K562 (cell line): ENCODE measurements around the gene IFI30. TPM values are rescaled to one million over a fixed set of nuclear protein-coding genes. Genes with fewer than 3 reads are reported as not detected.

Experiments used
- E2F8 ChIP-seq: fragments of 450-650 bp; IDR thresholded peaks from 2 replicates; pipeline ENCODE4 v1.7.1; 2018; ENCODE audit warnings: mild to moderate bottlenecking, low read depth; ENCODE audit not compliant: partially characterized antibody
- ETV6 ChIP-seq, 3 experiments: fragments of 150-350 bp in 1 of 3; sonication (generic) in 1 of 3; formaldehyde crosslinking in 1 of 3; IDR thresholded peaks; 2 replicates each; pipeline versions ENCODE4 v1.6.1 to v1.8.0; 2014 to 2022; ENCODE audit warnings: borderline replicate concordance in 2 of 3, low read depth in 2 of 3, antibody characterized with exemption in 1 of 3, low read length in 1 of 3, mild to moderate bottlenecking in 1 of 3, missing genetic modification reagents in 1 of 3
- FOXA1 ChIP-seq: fragments of 450-650 bp; IDR thresholded peaks from 2 replicates; pipeline ENCODE4 v1.6.1; 2016; ENCODE audit warnings: mild to moderate bottlenecking, borderline replicate concordance
- MAX ChIP-seq: sonication (generic); formaldehyde crosslinking; IDR thresholded peaks from 2 replicates; pipeline ENCODE4 v1.9.0; 2022; ENCODE audit warnings: mild to moderate bottlenecking, missing genetic modification reagents
- MED1 ChIP-seq: sonication (generic); formaldehyde crosslinking; IDR thresholded peaks from 2 replicates; pipeline ENCODE4 v1.8.1; 2023; ENCODE audit warnings: missing genetic modification reagents, borderline replicate concordance
- MGA ChIP-seq: fragments of 450-650 bp; IDR thresholded peaks from 2 replicates; pipeline ENCODE4 v1.6.1; 2016; ENCODE audit warnings: mild to moderate bottlenecking, moderate library complexity
- RBM14 ChIP-seq: fragments of 200-400 bp; formaldehyde crosslinking; IDR thresholded peaks from 2 replicates; pipeline ENCODE4 v1.6.1; 2018; ENCODE audit warnings: low read depth, mild to moderate bottlenecking, low read length, moderate library complexity, borderline replicate concordance; ENCODE audit not compliant: insufficient read depth
- USF2 ChIP-seq: sonication (generic); formaldehyde crosslinking; IDR thresholded peaks from 2 replicates; pipeline ENCODE4 v1.5.0; 2020; ENCODE audit warnings: missing genetic modification reagents
- ZNF23 ChIP-seq: fragments of 250-450 bp; sonication (Bioruptor Pico); IDR thresholded peaks from 2 replicates; pipeline ENCODE4 v1.4.0; 2020; ENCODE audit warnings: mild to moderate bottlenecking
- ZNF41 ChIP-seq: fragments of 250-450 bp; sonication (Bioruptor Pico); conservative IDR thresholded peaks from 2 replicates; pipeline ENCODE4 v1.4.0; 2020; ENCODE audit warnings: mild to moderate bottlenecking
- ZSCAN32 ChIP-seq: fragments of 450-650 bp; formaldehyde crosslinking; IDR thresholded peaks from 2 replicates; pipeline ENCODE4 v1.4.0; 2020; ENCODE audit warnings: mild to moderate bottlenecking, moderate library complexity
- polyA plus RNA-seq, 8 experiments: library from polyadenylated mRNA; depleted of rRNA in 4 of 8; stranded (reverse) in 5 of 8; unstranded in 3 of 8; fragments of >200 nt; fragmentation: Nextera tagmentation in 2 of 8; fragmentation: Illumina TruSeq in 1 of 8; extraction: Ambion mirVana in 2 of 8; extraction: Trizol in 1 of 8; gene quantifications; 2 replicates each; pipeline versions ENCODE4 v1.2.1 to v1.2.3, GENCODE V29; 2011 to 2014; ENCODE audit warnings: inconsistent platforms in 1 of 8, missing spikeins in 1 of 8
- total RNA-seq, 7 experiments: library from RNA; depleted of rRNA in 6 of 7; stranded (reverse); fragments of >200 nt in 6 of 7; fragmentation: Illumina TruSeq in 2 of 7; extraction: Trizol in 2 of 7; gene quantifications; 2 replicates each; pipeline versions ENCODE4 v1.2.1 to v1.2.3, GENCODE V29; 2011 to 2021; ENCODE audit warnings: low replicate concordance in 1 of 7

The IFI30 gene
- total and polyA plus RNA-seq, 9 of the 15 experiments (the other 6 are each of a cell fraction or from before 2014, with no cell fraction given), result 63.7 to 430 (median 109) TPM

GRCh38 chr19:18202778-18203407 lies 29.3 kb downstream of the IFI30 start (continued):
- peak; percentile 92 for TF ChIP-seq MGA
- no peak for TF ChIP-seq ZNF41
- no peak for TF ChIP-seq MED1
- peak; percentile 62; the same call in 1 of the 2 replicates for TF ChIP-seq USF2
- TF ChIP-seq FOXA1, result no peak
- no peak for TF ChIP-seq ETV6 (IDR thresholded peaks at IDR 0.05; ENCODE audit: borderline replicate concordance in 1 of 2, low read depth in 2 of 2, low read length in 1 of 2)
- peak; percentile 47; the same call in 1 of the 2 replicates for TF ChIP-seq ETV6 (CRISPR knock-in tag; IDR thresholded peaks at IDR 0.05; ENCODE audit: borderline replicate concordance)
- TF ChIP-seq RBM14, result no peak
- TF ChIP-seq ZSCAN32, result no peak
- no peak for TF ChIP-seq E2F8
- peak; percentile 95 for TF ChIP-seq MAX (CRISPR knock-in tag)
- TF ChIP-seq ZNF23 (CRISPR knock-in tag), result no peak
